Measurements from ENCODE around the gene COPG1. TPM values are rescaled to one million over a fixed set of nuclear protein-coding genes. Genes with fewer than 3 reads are reported as not detected.
"Not testable (repeated sequence)": the region's sequence is repeated elsewhere in the genome, so short reads cannot be mapped to it uniquely, and the experiment has no call there.

COPG1 gene
- total and polyA plus RNA-seq, 2 experiments from 2014 or later, result 50.0 to 106 TPM

GRCh38 chr3:129264994-129265393, 15.6 kb downstream of the COPG1 start:
- H3K4me1 Mint-ChIP-seq; H2AFZ ChIP-seq; H3K9me3 Mint-ChIP-seq; H3K27me3 ChIP-seq (ENCODE audit: insufficient read depth); H3F3A ChIP-seq (replicated peaks; ENCODE audit: low read depth); H3K27me3 Mint-ChIP-seq (ENCODE audit: insufficient read depth, low read depth, poor library complexity); H3K27ac ChIP-seq (ENCODE audit: low read depth); H4K20me1 ChIP-seq (replicated peaks; ENCODE audit: insufficient read depth); H3K4me1 ChIP-seq (ENCODE audit: insufficient read depth); H3K9me2 ChIP-seq (ENCODE audit: insufficient read depth); DNase-seq (ENCODE audit: low spot score); ATAC-seq; H3K79me2 ChIP-seq (replicated peaks; ENCODE audit: insufficient read depth); H3K4me2 ChIP-seq; H3K4me3 Mint-ChIP-seq; H3K4me3 ChIP-seq; H3K27ac Mint-ChIP-seq: not testable (repeated sequence)
- H3K36me3 ChIP-seq (ENCODE audit: insufficient read depth), result peaks cover 52% of the 10 kb centered on the region
- H3K36me3 Mint-ChIP-seq (ENCODE audit: low read depth), result peaks cover 89% of the 10 kb centered on the region

- no peak for TF ChIP-seq CREB1 (CRISPR knock-in tag; IDR thresholded peaks at IDR 0.05; ENCODE audit: low read depth)
- TF ChIP-seq ZNF331 (CRISPR knock-in tag; IDR thresholded peaks at IDR 0.05; ENCODE audit: low read depth), result no peak
- no peak for TF ChIP-seq JUNB (IDR thresholded peaks at IDR 0.05; ENCODE audit: unreplicated experiment)
- no peak for TF ChIP-seq ETS1 (IDR thresholded peaks at IDR 0.05)
- TF ChIP-seq EZH2phosphoT487 (IDR thresholded peaks at IDR 0.05; ENCODE audit: unreplicated experiment), result no peak
- no peak for TF ChIP-seq STAT1 (IDR thresholded peaks at IDR 0.05; ENCODE audit: unreplicated experiment)
- no peak for TF ChIP-seq ZNF462 (CRISPR knock-in tag; IDR thresholded peaks at IDR 0.05)
- TF ChIP-seq EZH2 (IDR thresholded peaks at IDR 0.05; ENCODE audit: low read depth, unreplicated experiment), result no peak
- Histone ChIP-seq H3K4me3 (no peak overlapping the region), H3F3A (replicated peaks; ENCODE audit: low read depth) (no peaks in the 10 kb centered on the region), H2AFZ (no peak overlapping the region), H3K27ac (ENCODE audit: low read depth) (no peak overlapping the region), H3K36me3 (ENCODE audit: insufficient read depth) (peaks cover 59% of the 10 kb centered on the region), H3K79me2 (replicated peaks; ENCODE audit: insufficient read depth) (no peaks in the 10 kb centered on the region), H3K4me1 (ENCODE audit: insufficient read depth) (no peaks in the 10 kb centered on the region), H4K20me1 (replicated peaks; ENCODE audit: insufficient read depth) (no peaks in the 10 kb centered on the region; the same call in none of the 2 replicates), H3K4me2 (no peak overlapping the region), H3K27me3 (ENCODE audit: insufficient read depth) (no peaks in the 10 kb centered on the region), H3K9me2 (ENCODE audit: insufficient read depth) (no peaks in the 10 kb centered on the region)
- ATAC-seq (no peak), DNase-seq (ENCODE audit: low spot score) (no peak)
- H3K4me3 Mint-ChIP-seq, result no peak overlapping the region
- peaks cover 82% of the 10 kb centered on the region for H3K36me3 Mint-ChIP-seq (ENCODE audit: low read depth)
- no peaks in the 10 kb centered on the region for H3K9me3 Mint-ChIP-seq
- H3K27ac Mint-ChIP-seq, result no peak overlapping the region
- H3K27me3 Mint-ChIP-seq (ENCODE audit: insufficient read depth, low read depth, poor library complexity), result peaks cover 5% of the 10 kb centered on the region
- no peaks in the 10 kb centered on the region for H3K4me1 Mint-ChIP-seq
Measured at GRCh38 chr3:129266651-129267050, 17.2 kb downstream of the COPG1 start.
